NOMO-1 (cell line): ENCODE results near the gene KLHL17.

Source experiments
- DNase-seq, 2 experiments: peaks; one replicate each; lab custom pipeline; 2025; ENCODE audit not compliant: unreplicated experiment in 2 of 2; lab: John Stamatoyannopoulos, UW

KLHL17 gene

GRCh38 chr1:947958-948357 lies 12.4 kb upstream of the KLHL17 start:
- DNase-seq, result no peak

- DNase-seq, result no peak
Measured at GRCh38 chr1:950268-950667, 10.1 kb upstream of the KLHL17 start.

- DNase-seq, result no peak
Measured at GRCh38 chr1:950881-951280, 9.5 kb upstream of the KLHL17 start.

GRCh38 chr1:951364-951763 lies 9.0 kb upstream of the KLHL17 start:
- no peak for DNase-seq

GRCh38 chr1:952201-952600 lies 8.2 kb upstream of the KLHL17 start:
- no peak for DNase-seq

GRCh38 chr1:952603-953002 lies 7.8 kb upstream of the KLHL17 start:
- no peak for DNase-seq

GRCh38 chr1:953524-954320 lies 6.7 kb upstream of the KLHL17 start:
- no peak for DNase-seq

- DNase-seq, result no peak
Measured at GRCh38 chr1:954927-955326, 5.5 kb upstream of the KLHL17 start.

GRCh38 chr1:955474-955873 lies 4.9 kb upstream of the KLHL17 start:
- DNase-seq, result peak; percentile 66 to 82

GRCh38 chr1:956636-957035 lies 3.7 kb upstream of the KLHL17 start:
- DNase-seq, result no peak

GRCh38 chr1:958823-959730 lies 1.3 kb upstream of the KLHL17 start, which contains the start of gene NOC2L:
Gene NOC2L, minus strand, starts transcription at chr1:959256. Its CDS starts 16 bp downstream, at chr1:959240.
- DNase-seq, result peak; percentile 78 to 87

GRCh38 chr1:959731-960362 lies 537 bp upstream of the KLHL17 start:
- DNase-seq, result no peak

- DNase-seq, result no peak
Measured at GRCh38 chr1:961132-961669, 817 bp downstream of the KLHL17 start.

- no peak for DNase-seq
Measured at GRCh38 chr1:962381-963300, 2.3 kb downstream of the KLHL17 start.

- no peak for DNase-seq
Measured at GRCh38 chr1:963301-963651, 2.9 kb downstream of the KLHL17 start.

GRCh38 chr1:963746-964525 lies 3.6 kb downstream of the KLHL17 start:
- DNase-seq, result no peak

- DNase-seq, result no peak
Measured at GRCh38 chr1:964691-965525, 4.5 kb downstream of the KLHL17 start.

GRCh38 chr1:965526-966134 lies 5.2 kb downstream of the KLHL17 start:
- DNase-seq, result no peak
